ENCODE data around the gene ZDHHC9.

- TF ChIP-seq, protein P1, sequence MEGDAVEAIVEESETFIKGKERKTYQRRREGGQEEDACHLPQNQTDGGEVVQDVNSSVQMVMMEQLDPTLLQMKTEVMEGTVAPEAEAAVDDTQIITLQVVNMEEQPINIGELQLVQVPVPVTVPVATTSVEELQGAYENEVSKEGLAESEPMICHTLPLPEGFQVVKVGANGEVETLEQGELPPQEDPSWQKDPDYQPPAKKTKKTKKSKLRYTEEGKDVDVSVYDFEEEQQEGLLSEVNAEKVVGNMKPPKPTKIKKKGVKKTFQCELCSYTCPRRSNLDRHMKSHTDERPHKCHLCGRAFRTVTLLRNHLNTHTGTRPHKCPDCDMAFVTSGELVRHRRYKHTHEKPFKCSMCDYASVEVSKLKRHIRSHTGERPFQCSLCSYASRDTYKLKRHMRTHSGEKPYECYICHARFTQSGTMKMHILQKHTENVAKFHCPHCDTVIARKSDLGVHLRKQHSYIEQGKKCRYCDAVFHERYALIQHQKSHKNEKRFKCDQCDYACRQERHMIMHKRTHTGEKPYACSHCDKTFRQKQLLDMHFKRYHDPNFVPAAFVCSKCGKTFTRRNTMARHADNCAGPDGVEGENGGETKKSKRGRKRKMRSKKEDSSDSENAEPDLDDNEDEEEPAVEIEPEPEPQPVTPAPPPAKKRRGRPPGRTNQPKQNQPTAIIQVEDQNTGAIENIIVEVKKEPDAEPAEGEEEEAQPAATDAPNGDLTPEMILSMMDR (IDR thresholded peaks at IDR 0.05): no peak
- TF ChIP-seq POLR2AphosphoS5 (IDR thresholded peaks at IDR 0.05) (no peak), POLR2A (IDR thresholded peaks at IDR 0.05) (no peak), EP300 (IDR thresholded peaks at IDR 0.05) (no peak)
Observed at GRCh38 chrX:129845616-129846190, 2.0 kb upstream of the ZDHHC9 start.
